B cell (primary cell): ENCODE measurements around the gene CATSPERZ. TPM values are rescaled to one million over a fixed set of nuclear protein-coding genes. Genes with fewer than 3 reads are reported as not detected.

Experiments
- ATAC-seq: fragments of 200-7000 bp; cut with Tn5 transposase; one replicate; pipeline ENCODE4 v1.10.0; 2021; ENCODE audit warnings: low read depth, mild to moderate bottlenecking, moderate number of reproducible peaks, moderate library complexity
- CTCF ChIA-PET: fragments of 350-600 bp; sonication (Branson Sonifier 250); formaldehyde crosslinking; loops from one replicate; lab custom pipeline; 2021; ENCODE audit warnings: antibody characterized with exemption, inconsistent platforms; lab: Charles Lee
- POLR2A ChIA-PET: fragments of 350-600 bp; sonication (Branson Sonifier 250); formaldehyde crosslinking; loops from one replicate; lab custom pipeline; 2021; ENCODE audit warnings: antibody characterized with exemption; lab: Charles Lee
- DNase-seq: peaks from one replicate; pipeline ENCODE4 v3.0.0; 2013
- H2AFZ ChIP-seq: 2 replicates; pipeline ENCODE4 v1.6.1; 2012; ENCODE audit warnings: mild to moderate bottlenecking, low read depth, low read length; ENCODE audit not compliant: insufficient read depth, poor library complexity, severe bottlenecking
- H3K27ac ChIP-seq, 2 donors: 1 replicate in 1 of 2; 2 replicates in 1 of 2; pipeline ENCODE4 v1.5.1; 2012 to 2013; ENCODE audit warnings: low read length in 2 of 2, mild to moderate bottlenecking in 2 of 2, moderate library complexity in 1 of 2
- H3K27me3 ChIP-seq, 4 experiments: fragments of 200-600 bp in 1 of 4; sonication (generic) in 1 of 4; replicated peaks in 1 of 4; 1 replicate in 2 of 4; 2 replicates in 2 of 4; pipeline versions ENCODE4 v1.6.1 to v1.7.0; 2013 to 2016; ENCODE audit warnings: low read length in 3 of 4, mild to moderate bottlenecking in 2 of 4, mixed read lengths in 1 of 4, moderate library complexity in 1 of 4; ENCODE audit not compliant: insufficient read depth in 4 of 4, control insufficient read depth in 3 of 4; ENCODE audit errors: control extremely low read depth in 1 of 4
- H3K36me3 ChIP-seq, 2 experiments: replicated peaks in 1 of 2; 1 replicate in 1 of 2; 2 replicates in 1 of 2; pipeline versions ENCODE4 v1.6.1 to v1.7.1; 2013; ENCODE audit warnings: low read length in 1 of 2; ENCODE audit not compliant: insufficient read depth in 2 of 2, control insufficient read depth in 1 of 2; ENCODE audit errors: control extremely low read depth in 1 of 2, extremely low read depth in 1 of 2
- H3K4me1 ChIP-seq, 2 donors: fragments of 200-600 bp in 1 of 2; sonication (generic) in 1 of 2; 1 replicate in 1 of 2; 2 replicates in 1 of 2; pipeline versions ENCODE4 v1.5.1 to v1.6.1; 2013 to 2017; ENCODE audit warnings: low read length in 2 of 2; ENCODE audit not compliant: control insufficient read depth in 2 of 2, insufficient read depth in 2 of 2
- H3K4me2 ChIP-seq: replicated peaks from 2 replicates; pipeline ENCODE3; 2012; ENCODE audit warnings: mild to moderate bottlenecking, low read depth, low read length; ENCODE audit not compliant: poor library complexity, severe bottlenecking
- H3K4me3 ChIP-seq, 5 experiments: fragments of 200-600 bp in 1 of 5; sonication (generic) in 1 of 5; 1 replicate in 3 of 5; 2 replicates in 2 of 5; pipeline versions ENCODE4 v1.5.1 to v1.7.0; 2011 to 2016; ENCODE audit warnings: low read length in 4 of 5, mild to moderate bottlenecking in 4 of 5, low read depth in 2 of 5, control low read depth in 1 of 5, moderate library complexity in 1 of 5; ENCODE audit not compliant: insufficient read depth in 1 of 5; ENCODE audit errors: control extremely low read depth in 1 of 5, extremely low read depth in 1 of 5
- H3K79me2 ChIP-seq: fragments of 200-600 bp; sonication (generic); one replicate; pipeline ENCODE4 v1.6.0; 2016; ENCODE audit warnings: low read length; ENCODE audit not compliant: control insufficient read depth, insufficient read depth
- H3K9ac ChIP-seq: fragments of 200-600 bp; sonication (generic); 2 replicates; pipeline ENCODE4 v1.6.1; 2017; ENCODE audit warnings: mild to moderate bottlenecking, low read length, moderate library complexity
- H3K9me3 ChIP-seq, 3 donors: one replicate each; pipeline versions ENCODE4 v1.6.1 to v1.7.1; 2013; ENCODE audit warnings: low read length in 2 of 3; ENCODE audit not compliant: control insufficient read depth in 2 of 3, insufficient read depth in 1 of 3; ENCODE audit errors: control extremely low read depth in 1 of 3
- H4K20me1 ChIP-seq: 2 replicates; pipeline ENCODE4 v1.6.0; 2012; ENCODE audit warnings: mild to moderate bottlenecking, low read length; ENCODE audit not compliant: insufficient read depth, control insufficient read depth, poor library complexity, severe bottlenecking
- H3K27ac Mint-ChIP-seq: one replicate; pipeline ENCODE4 v1.8.0; 2021; ENCODE audit warnings: mixed read lengths
- H3K27me3 Mint-ChIP-seq: one replicate; pipeline ENCODE4 v1.8.0; 2021; ENCODE audit warnings: mixed read lengths
- H3K4me1 Mint-ChIP-seq: one replicate; pipeline ENCODE4 v1.8.0; 2021; ENCODE audit warnings: mixed read lengths
- H3K4me3 Mint-ChIP-seq: one replicate; pipeline ENCODE4 v1.8.0; 2021; ENCODE audit warnings: mixed read lengths
- H3K9me3 Mint-ChIP-seq: one replicate; pipeline ENCODE4 v1.8.0; 2022; ENCODE audit warnings: mixed read lengths; ENCODE audit not compliant: insufficient read depth
- EZH2 ChIP-seq: IDR thresholded peaks from 2 replicates; pipeline ENCODE4 v1.6.1; 2012; ENCODE audit warnings: borderline replicate concordance, low read depth, mild to moderate bottlenecking, moderate library complexity, low read length; ENCODE audit not compliant: insufficient read depth, poor library complexity, severe bottlenecking
- WGBS: methylation state at CpG from one replicate; pipeline ENCODE4 v1.1.5; 2013; ENCODE audit warnings: missing lambda C conversion rate; ENCODE audit not compliant: insufficient coverage; 5-methylcytosine and 5-hydroxymethylcytosine counted together
- intact Hi-C: fragments of 100-400 bp; cut with micrococcal nuclease; formaldehyde crosslinking; loops from one replicate; pipeline ENCODE4 v1.10.0; 2022
- polyA plus RNA-seq: library from polyadenylated mRNA; depleted of rRNA; stranded (reverse); fragments of >200 nt; gene quantifications from 2 replicates; pipeline ENCODE4 v1.2.3, GENCODE V29; 2012
- total RNA-seq, 2 donors: library from RNA; stranded (reverse); fragments of 120-200 nt in 1 of 2; gene quantifications; 1 replicate in 1 of 2; 2 replicates in 1 of 2; pipeline versions ENCODE4 v1.2.3 to v1.2.4, GENCODE V29; 2013 to 2022
- TF ChIP-seq, protein P1 (sequence below): fragments of 200-600 bp; IDR thresholded peaks from one replicate; pipeline ENCODE4 v1.8.0; 2022; ENCODE audit warnings: antibody characterized with exemption, mild to moderate bottlenecking

CATSPERZ gene
- total and polyA plus RNA-seq, 2 donors (not counting 1 experiment from before 2014, with no cell fraction given), result 0.39 TPM; not detected in 1

DNA sequence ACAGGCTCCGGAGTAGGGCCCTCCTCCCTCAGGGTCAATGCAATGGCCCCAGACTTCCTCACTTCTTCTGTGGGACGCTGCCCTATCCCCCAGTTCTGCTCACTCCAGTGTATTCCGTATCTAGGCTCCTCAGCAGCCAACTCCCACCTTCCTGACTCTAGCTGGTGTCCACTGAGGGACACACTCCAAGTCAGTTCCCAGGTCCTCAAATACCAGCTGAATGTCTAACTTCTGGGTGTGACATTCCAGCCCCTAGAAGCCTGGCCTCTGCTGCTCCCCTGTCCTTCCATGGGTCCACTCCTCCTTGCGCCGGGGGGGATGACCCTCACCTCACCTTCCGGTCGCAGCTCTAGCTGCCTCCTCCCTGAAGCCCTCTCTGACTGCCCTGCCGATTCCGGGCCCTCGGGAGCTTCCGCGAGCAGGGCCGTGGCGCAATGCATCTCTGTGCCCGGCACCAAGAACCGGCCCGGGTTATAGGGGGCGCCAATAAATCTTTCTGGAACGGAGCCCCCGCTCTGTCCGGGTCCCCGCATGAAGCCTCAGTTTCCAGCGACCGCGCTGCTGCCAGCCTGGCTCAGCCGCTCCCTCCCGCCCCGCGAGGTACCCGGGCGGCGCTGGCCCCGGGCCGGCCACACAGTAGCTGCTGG, 31.1 kb upstream of the CATSPERZ start:
- Histone ChIP-seq H3K27ac (peak overlapping the region; percentile 89 to 91), H3K27me3 (no peaks in the 10 kb centered on the region), H4K20me1 (no peaks in the 10 kb centered on the region), H3K4me2 (peak overlapping the region; percentile 92), H3K4me3 (peak overlapping the region; percentile 40 to 96 (median 83)), H3K36me3 (no peaks in the 10 kb centered on the region), H3K9ac (peak overlapping the region; percentile 76), H3K79me2 (no peaks in the 10 kb centered on the region), H2AFZ (peak overlapping the region; percentile 75), H3K4me1 (peaks cover 14 to 29% of the 10 kb centered on the region in 2 donors), H3K9me3 (peaks cover 0 to 3% (median 0%) of the 10 kb centered on the region in 3 donors)
- ATAC-seq (peak; percentile 0), DNase-seq (no peak)
- under 1% methylated on average over 34 of the region's 34 CpGs for WGBS
- intact Hi-C loops, result loop anchor here (1.0 kb wide), 6 partner anchors 18 to 84 kb away; partner anchors contain the start of genes FKBP2, NUDT22, PLCB3 and TRPT1
- no peaks in the 10 kb centered on the region for H3K9me3 Mint-ChIP-seq
- ChIA-PET CTCF (interaction anchor here (0.8 to 5.7 kb wide), 7 partner anchors 12 to 64 kb away, joined by 3 to 73 read pairs (median 11); partner anchors contain the start of genes CATSPERZ, ESRRA, FERMT3 and PLCB3), POLR2A (interaction anchor here (0.6 to 4.6 kb wide), 13 partner anchors 15 to 1624 kb away, joined by 3 to 67 read pairs (median 7); partner anchors contain the start of genes BAD, CCDC88B, FERMT3 and GPR137)
- H3K27ac Mint-ChIP-seq, result peak overlapping the region; percentile 99
- peak overlapping the region; percentile 100 for H3K4me3 Mint-ChIP-seq
- TF ChIP-seq, protein P1, sequence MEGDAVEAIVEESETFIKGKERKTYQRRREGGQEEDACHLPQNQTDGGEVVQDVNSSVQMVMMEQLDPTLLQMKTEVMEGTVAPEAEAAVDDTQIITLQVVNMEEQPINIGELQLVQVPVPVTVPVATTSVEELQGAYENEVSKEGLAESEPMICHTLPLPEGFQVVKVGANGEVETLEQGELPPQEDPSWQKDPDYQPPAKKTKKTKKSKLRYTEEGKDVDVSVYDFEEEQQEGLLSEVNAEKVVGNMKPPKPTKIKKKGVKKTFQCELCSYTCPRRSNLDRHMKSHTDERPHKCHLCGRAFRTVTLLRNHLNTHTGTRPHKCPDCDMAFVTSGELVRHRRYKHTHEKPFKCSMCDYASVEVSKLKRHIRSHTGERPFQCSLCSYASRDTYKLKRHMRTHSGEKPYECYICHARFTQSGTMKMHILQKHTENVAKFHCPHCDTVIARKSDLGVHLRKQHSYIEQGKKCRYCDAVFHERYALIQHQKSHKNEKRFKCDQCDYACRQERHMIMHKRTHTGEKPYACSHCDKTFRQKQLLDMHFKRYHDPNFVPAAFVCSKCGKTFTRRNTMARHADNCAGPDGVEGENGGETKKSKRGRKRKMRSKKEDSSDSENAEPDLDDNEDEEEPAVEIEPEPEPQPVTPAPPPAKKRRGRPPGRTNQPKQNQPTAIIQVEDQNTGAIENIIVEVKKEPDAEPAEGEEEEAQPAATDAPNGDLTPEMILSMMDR, result no peak
- no peak for TF ChIP-seq EZH2
- H3K27me3 Mint-ChIP-seq, result no peaks in the 10 kb centered on the region
- peaks cover 19% of the 10 kb centered on the region for H3K4me1 Mint-ChIP-seq
